H9 (cell line): ENCODE results near the gene STRIT1. TPM values are rescaled to one million over a fixed set of nuclear protein-coding genes. Genes with fewer than 3 reads are reported as not detected.
"Not testable (repeated sequence)": the region's sequence is repeated elsewhere in the genome, so short reads cannot be mapped to it uniquely, and the experiment has no call there.

Experiments used
- DNase-seq: peaks from one replicate; pipeline ENCODE4 v3.0.0-alpha.2; 2017
- H2AFZ ChIP-seq: one replicate; pipeline ENCODE4 v1.6.1; 2013; ENCODE audit warnings: mild to moderate bottlenecking, low read length, control low read depth, moderate library complexity
- H2AK5ac ChIP-seq: 2 replicates; pipeline ENCODE4 v1.6.1; 2013; ENCODE audit warnings: low read length, control low read depth, mixed read lengths; ENCODE audit not compliant: insufficient read length
- H2BK120ac ChIP-seq: one replicate; pipeline ENCODE4 v1.6.1; 2013; ENCODE audit warnings: low read depth, mild to moderate bottlenecking, low read length, control low read depth, inconsistent platforms; ENCODE audit not compliant: poor library complexity, severe bottlenecking
- H2BK12ac ChIP-seq: 2 replicates; pipeline ENCODE4 v1.6.1; 2013; ENCODE audit warnings: low read length, control low read depth, mixed read lengths, low read depth; ENCODE audit not compliant: insufficient read length
- H2BK15ac ChIP-seq: 2 replicates; pipeline ENCODE4 v1.6.1; 2013; ENCODE audit warnings: low read depth, low read length, control low read depth
- H2BK20ac ChIP-seq: one replicate; pipeline ENCODE4 v1.6.1; 2013; ENCODE audit warnings: low read depth, mild to moderate bottlenecking, low read length, control low read depth, inconsistent platforms; ENCODE audit not compliant: poor library complexity, severe bottlenecking
- H2BK5ac ChIP-seq: 2 replicates; pipeline ENCODE4 v1.6.1; 2013; ENCODE audit warnings: low read length, control low read depth, mixed read lengths; ENCODE audit not compliant: insufficient read length
- H3K14ac ChIP-seq: 2 replicates; pipeline ENCODE4 v1.6.1; 2013; ENCODE audit warnings: low read length, control low read depth; ENCODE audit not compliant: insufficient read depth
- H3K18ac ChIP-seq: 2 replicates; pipeline ENCODE4 v1.6.1; 2013; ENCODE audit warnings: low read depth, mild to moderate bottlenecking, mixed read lengths, low read length, control low read depth; ENCODE audit not compliant: insufficient read length
- H3K23ac ChIP-seq: 2 replicates; pipeline ENCODE4 v1.6.1; 2013; ENCODE audit warnings: low read length, control low read depth, mixed read lengths, low read depth; ENCODE audit not compliant: insufficient read length
- H3K23me2 ChIP-seq: 2 replicates; pipeline ENCODE4 v1.6.1; 2013; ENCODE audit warnings: low read depth, mild to moderate bottlenecking, mixed read lengths, low read length, control low read depth; ENCODE audit not compliant: insufficient read length, poor library complexity, severe bottlenecking
- H3K27ac ChIP-seq: 2 replicates; pipeline ENCODE4 v1.5.1; 2013; ENCODE audit warnings: low read length, control low read depth, mixed read lengths, low read depth; ENCODE audit not compliant: insufficient read length
- H3K27me3 ChIP-seq: 2 replicates; pipeline ENCODE4 v1.6.1; 2013; ENCODE audit warnings: low read length, control low read depth, inconsistent platforms; ENCODE audit not compliant: insufficient read depth
- H3K4ac ChIP-seq: 2 replicates; pipeline ENCODE4 v1.6.1; 2013; ENCODE audit warnings: low read depth, mild to moderate bottlenecking, control low read depth, inconsistent platforms, low read length, moderate library complexity
- H3K4me1 ChIP-seq: 2 replicates; pipeline ENCODE4 v1.6.1; 2013; ENCODE audit warnings: low read length, control low read depth, inconsistent platforms; ENCODE audit not compliant: insufficient read depth
- H3K4me2 ChIP-seq: 2 replicates; pipeline ENCODE4 v1.6.1; 2013; ENCODE audit warnings: low read length, control low read depth, mixed read lengths; ENCODE audit not compliant: insufficient read length, insufficient read depth
- H3K56ac ChIP-seq: 2 replicates; pipeline ENCODE4 v1.6.1; 2013; ENCODE audit warnings: low read depth, mild to moderate bottlenecking, mixed read lengths, low read length, control low read depth; ENCODE audit not compliant: insufficient read length
- H3K79me1 ChIP-seq: 2 replicates; pipeline ENCODE4 v1.6.1; 2013; ENCODE audit warnings: low read depth, mild to moderate bottlenecking, moderate library complexity, low read length, control low read depth, inconsistent platforms; ENCODE audit not compliant: insufficient read depth, poor library complexity, severe bottlenecking
- H3K79me2 ChIP-seq: 2 replicates; pipeline ENCODE4 v1.6.1; 2013; ENCODE audit warnings: low read length, control low read depth, inconsistent platforms; ENCODE audit not compliant: insufficient read depth
- H3K9ac ChIP-seq: 2 replicates; pipeline ENCODE4 v1.6.1; 2013; ENCODE audit warnings: low read length, control low read depth, mixed read lengths; ENCODE audit not compliant: insufficient read length; ENCODE audit errors: extremely low read depth
- H3K9me3 ChIP-seq: one replicate; pipeline ENCODE4 v1.6.1; 2013; ENCODE audit warnings: low read depth, low read length, inconsistent platforms; ENCODE audit not compliant: control insufficient read depth
- H3T11ph ChIP-seq: one replicate; pipeline ENCODE4 v1.6.1; 2013; ENCODE audit warnings: mild to moderate bottlenecking, low read length, control low read depth, inconsistent platforms
- H4K20me1 ChIP-seq: one replicate; pipeline ENCODE4 v1.6.1; 2013; ENCODE audit not compliant: control insufficient read depth, insufficient read length, insufficient read depth
- H4K5ac ChIP-seq: 2 replicates; pipeline ENCODE4 v1.6.1; 2013; ENCODE audit warnings: low read depth, mild to moderate bottlenecking, mixed read lengths, low read length, control low read depth; ENCODE audit not compliant: insufficient read length
- H4K8ac ChIP-seq: replicated peaks from 2 replicates; pipeline ENCODE4 v1.6.1; 2013; ENCODE audit warnings: low read length, control low read depth, mixed read lengths, low read depth; ENCODE audit not compliant: insufficient read length
- H4K91ac ChIP-seq: 2 replicates; pipeline ENCODE4 v1.6.1; 2013; ENCODE audit warnings: low read depth, mild to moderate bottlenecking, moderate library complexity, mixed read lengths, low read length, control low read depth; ENCODE audit not compliant: insufficient read length
- H3K27ac Mint-ChIP-seq, 3 experiments: 2 replicates in 2 of 3; 3 replicates in 1 of 3; pipeline ENCODE4 v1.8.0; 2020 to 2021; ENCODE audit warnings: mixed read lengths in 3 of 3, mild to moderate bottlenecking in 1 of 3, moderate library complexity in 1 of 3
- H3K27me3 Mint-ChIP-seq: 2 replicates; pipeline ENCODE4 v1.8.0; 2021; ENCODE audit warnings: low read depth, mild to moderate bottlenecking, moderate library complexity, mixed read lengths
- H3K36me3 Mint-ChIP-seq, 3 experiments: 2 replicates in 2 of 3; 3 replicates in 1 of 3; pipeline ENCODE4 v1.8.0; 2020 to 2021; ENCODE audit warnings: low read depth in 3 of 3, mixed read lengths in 3 of 3; ENCODE audit not compliant: insufficient read depth in 1 of 3
- H3K4me1 Mint-ChIP-seq, 2 experiments: 2 replicates each; pipeline ENCODE4 v1.8.0; 2020; ENCODE audit warnings: mixed read lengths in 2 of 2
- H3K4me3 Mint-ChIP-seq, 2 experiments: 2 replicates in 1 of 2; 3 replicates in 1 of 2; pipeline ENCODE4 v1.8.0; 2020 to 2021; ENCODE audit warnings: mild to moderate bottlenecking in 2 of 2, mixed read lengths in 2 of 2, moderate library complexity in 1 of 2
- H3K9me3 Mint-ChIP-seq, 2 experiments: 2 replicates in 1 of 2; 3 replicates in 1 of 2; pipeline ENCODE4 v1.8.0; 2020; ENCODE audit warnings: mild to moderate bottlenecking in 2 of 2, mixed read lengths in 2 of 2, moderate library complexity in 1 of 2
- WGBS: extraction: QIAGEN DNeasy Blood & Tissue Kit; methylation state at CpG from one replicate; pipeline ENCODE4 v1.1.7; 2013; ENCODE audit warnings: missing lambda C conversion rate, low lambda C conversion rate, mixed read lengths; ENCODE audit not compliant: insufficient read length; ENCODE audit errors: extremely low coverage; 5-methylcytosine and 5-hydroxymethylcytosine counted together
- total RNA-seq: library from RNA; stranded (reverse); gene quantifications from 2 replicates; pipeline ENCODE4 v1.2.1, GENCODE V29; 2021

Gene STRIT1
- total RNA-seq, 1 experiment from 2014 or later = not detected

DNA sequence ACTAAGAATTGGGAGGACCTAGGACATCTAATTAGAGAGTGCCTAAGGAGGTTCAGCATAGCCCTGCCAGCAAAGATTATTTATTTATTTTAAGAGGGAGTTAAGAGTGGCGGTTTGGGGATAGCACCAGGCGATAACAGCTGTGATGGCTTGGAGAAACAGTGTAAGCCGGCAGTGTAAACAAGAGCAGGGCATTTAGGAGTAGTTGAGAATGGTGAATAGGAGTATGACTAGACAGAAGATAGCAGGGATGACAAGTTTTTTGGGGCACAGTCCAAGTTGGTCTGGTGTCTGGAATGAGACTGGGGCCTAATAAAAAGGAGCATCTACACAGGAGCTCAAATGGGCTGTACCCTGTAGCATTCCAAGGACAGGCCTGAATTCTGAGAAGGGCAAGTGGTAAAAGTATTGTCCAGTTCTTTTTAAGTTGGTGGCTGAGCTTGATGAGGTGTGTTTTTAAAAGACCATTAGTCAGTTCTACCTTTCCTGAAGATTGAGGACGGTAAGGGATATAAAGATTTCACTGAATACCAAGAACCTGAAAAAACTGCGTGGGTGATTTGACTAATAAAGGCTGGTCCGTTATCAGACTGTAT lies 18.2 kb downstream of the STRIT1 start:
- H2AK5ac ChIP-seq, H2AFZ ChIP-seq, H3K23me2 ChIP-seq, H3K23ac ChIP-seq, H3K4me2 ChIP-seq, H3K79me1 ChIP-seq, H3T11ph ChIP-seq, H3K14ac ChIP-seq, H3K9ac ChIP-seq, H4K20me1 ChIP-seq, H2BK120ac ChIP-seq, H3K79me2 ChIP-seq, H4K8ac ChIP-seq, H3K27me3 Mint-ChIP-seq, H2BK12ac ChIP-seq, H3K27ac Mint-ChIP-seq, H4K91ac ChIP-seq, H3K9me3 ChIP-seq, H3K4me3 Mint-ChIP-seq, DNase-seq, H4K5ac ChIP-seq, H2BK5ac ChIP-seq, H3K18ac ChIP-seq, H2BK20ac ChIP-seq, H3K56ac ChIP-seq, H3K4ac ChIP-seq, H3K27me3 ChIP-seq, H3K4me1 ChIP-seq, H3K27ac ChIP-seq, H2BK15ac ChIP-seq: not testable (repeated sequence)
- Mint-ChIP-seq H3K36me3 (peaks cover 12 to 20% (median 19%) of the 10 kb centered on the region in 3 experiments), H3K4me1 (peaks cover 6 to 23% of the 10 kb centered on the region in 2 experiments), H3K9me3 (peaks cover 2 to 21% of the 10 kb centered on the region in 2 experiments)
- WGBS = no CpG with 5 or more reads among the region's 6 CpGs

DNA sequence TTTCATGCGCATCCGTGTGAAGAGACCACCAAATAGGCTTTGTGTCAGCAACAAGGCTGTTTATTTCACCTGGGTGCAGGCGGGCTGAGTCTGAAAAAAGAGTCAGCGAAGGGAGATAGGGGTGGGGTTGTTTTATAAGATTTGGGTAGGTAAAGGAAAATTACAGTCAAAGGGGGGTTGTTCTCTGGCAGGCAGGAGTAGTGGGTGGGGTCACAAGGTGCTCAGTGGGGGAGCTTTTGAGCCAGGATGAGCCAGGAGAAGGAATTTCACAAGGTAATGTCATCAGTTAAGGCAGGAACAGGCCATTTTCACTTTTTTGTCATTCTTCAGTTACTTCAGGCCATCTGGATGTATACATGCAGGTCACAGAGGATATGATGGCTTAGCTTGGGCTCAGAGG lies 19.0 kb downstream of the STRIT1 start:
- Mint-ChIP-seq H3K36me3 (peaks cover 10 to 12% (median 12%) of the 10 kb centered on the region in 3 experiments), H3K27ac (peak overlapping the region in 1 of 3 experiments; percentile 72; a peak in 2 of 7 replicates), H3K4me3 (peak overlapping the region in 1 of 2 experiments; percentile 24; a peak in 1 of 5 replicates), H3K9me3 (peaks cover 2 to 13% of the 10 kb centered on the region in 2 experiments; a peak in 4 of 5 replicates), H3K4me1 (peaks cover 6 to 21% of the 10 kb centered on the region in 2 experiments)
- not testable (repeated sequence) for H2BK15ac ChIP-seq, H3K79me2 ChIP-seq, H3K56ac ChIP-seq, H3K4me2 ChIP-seq, H3K18ac ChIP-seq, H3K27me3 Mint-ChIP-seq, H3K9me3 ChIP-seq, H3K27ac ChIP-seq, H2AFZ ChIP-seq, H4K5ac ChIP-seq, H2BK5ac ChIP-seq, H3T11ph ChIP-seq, H3K23me2 ChIP-seq, H2BK12ac ChIP-seq, H3K23ac ChIP-seq, H2BK120ac ChIP-seq, DNase-seq, H3K9ac ChIP-seq, H3K27me3 ChIP-seq, H2BK20ac ChIP-seq, H3K4me1 ChIP-seq, H4K91ac ChIP-seq, H3K79me1 ChIP-seq, H2AK5ac ChIP-seq, H4K20me1 ChIP-seq, H3K14ac ChIP-seq, H3K4ac ChIP-seq, H4K8ac ChIP-seq
- WGBS = 100% methylated on average over 1 of the region's 4 CpGs
